GM12801 (cell line): ENCODE data around the gene KIF5B.

Experiments
- CTCF ChIP-seq: IDR thresholded peaks from one replicate; pipeline ENCODE4 v1.5.1; 2011; ENCODE audit warnings: control low read depth; ENCODE audit not compliant: insufficient read length; ENCODE audit errors: extremely low read depth

KIF5B gene

GRCh38 chr10:32031920-32032319, 24.3 kb downstream of the KIF5B start:
- no peak for TF ChIP-seq CTCF

- no peak for TF ChIP-seq CTCF
Measured at GRCh38 chr10:32031424-32031823, 24.8 kb downstream of the KIF5B start.

DNA sequence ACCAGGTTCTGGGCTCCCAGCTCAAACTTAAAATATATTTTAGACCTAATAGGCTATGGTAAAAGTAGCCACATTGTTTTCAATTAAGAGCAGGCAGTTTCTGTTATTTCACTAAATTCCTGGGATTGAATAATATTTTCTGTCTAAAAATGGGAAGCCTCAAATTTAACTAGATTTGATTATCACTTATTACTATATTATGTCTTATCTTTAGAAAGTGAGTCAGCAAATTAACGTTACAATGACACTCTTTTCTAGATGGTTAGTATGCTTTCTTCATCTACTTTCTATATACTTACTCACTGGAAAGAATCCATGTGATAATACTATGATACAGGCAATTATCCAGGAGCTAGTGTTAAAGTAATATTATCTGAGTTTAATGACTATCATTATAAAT, 27.5 kb downstream of the KIF5B start:
- TF ChIP-seq CTCF = no peak

DNA sequence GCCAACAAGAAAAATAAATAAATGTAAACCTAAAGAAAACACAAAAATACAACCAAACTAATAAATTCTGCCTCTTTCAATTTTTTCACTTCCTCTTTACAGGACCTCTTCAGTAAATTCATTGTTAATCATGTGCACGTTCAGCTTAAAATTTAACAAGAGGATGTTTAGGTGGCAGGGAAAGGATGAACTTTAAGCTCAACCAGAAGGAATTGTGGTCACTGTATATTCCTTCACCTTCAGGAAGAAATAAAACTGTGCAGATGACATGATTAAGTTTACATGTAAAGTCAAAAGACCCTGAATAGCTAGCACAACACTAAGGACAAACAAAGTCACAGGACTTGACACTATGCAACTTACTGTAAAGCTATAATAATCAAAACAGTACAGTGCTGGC, 33.0 kb downstream of the KIF5B start:
- no peak for TF ChIP-seq CTCF

GRCh38 chr10:32017044-32017443, 39.2 kb downstream of the KIF5B start:
- TF ChIP-seq CTCF = no peak

- TF ChIP-seq CTCF = no peak
Measured at GRCh38 chr10:32015386-32015785, 40.8 kb downstream of the KIF5B start.

DNA sequence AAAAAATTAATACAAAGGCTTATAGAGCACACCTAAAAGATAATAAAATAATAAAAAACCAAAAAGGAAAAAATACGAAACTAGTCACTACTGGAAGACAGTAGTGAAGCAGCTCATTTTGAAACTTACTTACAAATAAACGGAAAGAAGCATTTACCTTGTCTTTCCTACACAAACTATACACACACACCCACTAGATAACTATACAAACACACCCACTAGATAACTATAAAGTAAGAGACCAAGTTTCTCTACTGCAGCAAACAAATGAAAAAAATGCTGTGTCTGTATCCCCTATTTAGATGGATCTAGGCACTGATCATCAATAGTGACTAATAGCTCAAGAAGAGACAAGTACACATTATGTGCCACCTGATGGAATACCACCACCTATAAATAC, 49.2 kb downstream of the KIF5B start:
- TF ChIP-seq CTCF = no peak

DNA sequence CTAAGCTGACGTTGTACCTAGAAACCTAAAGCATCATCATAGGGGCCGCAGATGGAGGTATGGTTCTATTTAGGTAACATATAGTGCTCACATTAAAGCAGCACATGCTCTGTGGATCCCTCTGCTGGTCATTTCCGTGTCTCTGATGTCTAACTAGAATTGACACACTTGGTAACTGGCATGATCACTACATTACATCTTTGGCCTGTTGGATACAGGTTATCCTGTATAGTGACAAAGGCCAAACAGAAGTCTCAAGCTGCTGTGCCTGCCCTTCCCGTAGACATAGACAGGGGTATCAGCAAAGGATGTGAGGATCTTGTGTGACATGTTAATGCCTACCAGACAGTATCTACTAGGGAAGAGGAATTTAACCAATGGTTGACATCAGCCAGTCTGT, 51.2 kb downstream of the KIF5B start:
- no peak for TF ChIP-seq CTCF
